Mammary epithelial cell (primary cell): ENCODE data around the gene DDHD1.

Experiments
- EZH2 ChIP-seq: IDR thresholded peaks from 2 replicates; pipeline ENCODE4 v1.6.1; 2012; ENCODE audit warnings: low read length, inconsistent platforms, borderline replicate concordance
- TF ChIP-seq, protein P1 (sequence below), 2 donors: IDR thresholded peaks in 1 of 2; conservative IDR thresholded peaks in 1 of 2; 2 replicates each; pipeline ENCODE4 v1.5.1; 2011 to 2012; ENCODE audit warnings: inconsistent platforms in 2 of 2, low read length in 2 of 2, mild to moderate bottlenecking in 2 of 2, control low read depth in 1 of 2, low read depth in 1 of 2; ENCODE audit not compliant: insufficient read depth in 1 of 2; ENCODE audit errors: extremely low read depth in 1 of 2

GRCh38 chr14:53001787-53002378 is 151.2 kb downstream of the DDHD1 start:
- TF ChIP-seq, protein P1, sequence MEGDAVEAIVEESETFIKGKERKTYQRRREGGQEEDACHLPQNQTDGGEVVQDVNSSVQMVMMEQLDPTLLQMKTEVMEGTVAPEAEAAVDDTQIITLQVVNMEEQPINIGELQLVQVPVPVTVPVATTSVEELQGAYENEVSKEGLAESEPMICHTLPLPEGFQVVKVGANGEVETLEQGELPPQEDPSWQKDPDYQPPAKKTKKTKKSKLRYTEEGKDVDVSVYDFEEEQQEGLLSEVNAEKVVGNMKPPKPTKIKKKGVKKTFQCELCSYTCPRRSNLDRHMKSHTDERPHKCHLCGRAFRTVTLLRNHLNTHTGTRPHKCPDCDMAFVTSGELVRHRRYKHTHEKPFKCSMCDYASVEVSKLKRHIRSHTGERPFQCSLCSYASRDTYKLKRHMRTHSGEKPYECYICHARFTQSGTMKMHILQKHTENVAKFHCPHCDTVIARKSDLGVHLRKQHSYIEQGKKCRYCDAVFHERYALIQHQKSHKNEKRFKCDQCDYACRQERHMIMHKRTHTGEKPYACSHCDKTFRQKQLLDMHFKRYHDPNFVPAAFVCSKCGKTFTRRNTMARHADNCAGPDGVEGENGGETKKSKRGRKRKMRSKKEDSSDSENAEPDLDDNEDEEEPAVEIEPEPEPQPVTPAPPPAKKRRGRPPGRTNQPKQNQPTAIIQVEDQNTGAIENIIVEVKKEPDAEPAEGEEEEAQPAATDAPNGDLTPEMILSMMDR (conservative IDR thresholded peaks at IDR 0.05 in 1 of 2, IDR thresholded peaks at IDR 0.05 in 1 of 2; ENCODE audit: extremely low read depth in 1 of 2, insufficient read depth in 1 of 2, low read depth in 1 of 2, low read length in 2 of 2): no peak
- TF ChIP-seq EZH2: no peak
